ENCODE measurements around the gene FNTB. TPM values are rescaled to one million over a fixed set of nuclear protein-coding genes. Genes with fewer than 3 reads are reported as not detected.

The FNTB gene
- total and polyA plus RNA-seq, 2 of the 8 experiments (the other 6 are each of a cell fraction or from before 2014, with no cell fraction given): 16.0 to 20.7 TPM

- Histone ChIP-seq H4K91ac (replicated peaks; ENCODE audit: insufficient read length, low read length) (no peak overlapping the region), H3K4me3 (ENCODE audit: extremely low read depth in 1 of 4, insufficient read depth in 2 of 4, low read depth in 3 of 4, low read length in 4 of 4) (no peak overlapping the region), H3K14ac (ENCODE audit: insufficient read length) (no peak overlapping the region), H2BK120ac (replicated peaks; ENCODE audit: low read depth, low read length) (no peak overlapping the region), H4K5ac (ENCODE audit: insufficient read length, low read depth, low read length) (no peak overlapping the region), H3K23ac (ENCODE audit: insufficient read length) (no peak overlapping the region), H3K4me1 (replicated peaks in 1 of 4; ENCODE audit: control insufficient read depth in 3 of 4, insufficient read depth in 4 of 4, low read length in 3 of 4) (peaks cover 0 to 9% (median 2%) of the 10 kb centered on the region in 4 experiments; a peak in 3 of 7 replicates), H2BK5ac (ENCODE audit: low read depth, low read length) (no peak overlapping the region), H3K79me1 (ENCODE audit: low read depth, low read length) (peaks cover 2% of the 10 kb centered on the region; the same call in 1 of the 2 replicates), H3K18ac (ENCODE audit: extremely low read depth, low read length) (no peak overlapping the region), H3K4ac (replicated peaks; ENCODE audit: insufficient read length, low read depth, low read length) (no peak overlapping the region), H3K36me3 (ENCODE audit: control insufficient read depth in 2 of 4, insufficient read depth in 4 of 4, low read length in 3 of 4) (peaks cover 12 to 48% (median 29%) of the 10 kb centered on the region in 4 experiments), H4K8ac (ENCODE audit: extremely low read depth, insufficient read depth, low read length) (no peak overlapping the region), H2BK20ac (ENCODE audit: low read length) (no peak overlapping the region), H2AK5ac (ENCODE audit: low read depth, low read length) (no peak overlapping the region), H2BK12ac (ENCODE audit: low read depth, low read length) (no peak overlapping the region), H3K56ac (replicated peaks; ENCODE audit: insufficient read length, low read depth, low read length) (no peak overlapping the region), H3K9ac (replicated peaks in 1 of 4; ENCODE audit: extremely low read depth in 1 of 4, low read depth in 3 of 4, low read length in 3 of 4) (no peak overlapping the region), H3K9me3 (ENCODE audit: insufficient read depth in 2 of 2, low read depth in 1 of 2, low read length in 1 of 2) (no peaks in the 10 kb centered on the region), H3K79me2 (ENCODE audit: control insufficient read depth in 1 of 2, insufficient read depth in 2 of 2, low read length in 2 of 2) (peaks cover 0 to 67% of the 10 kb centered on the region in 2 experiments; a peak in 2 of 4 replicates), H3K27ac (ENCODE audit: low read depth, low read length) (no peak overlapping the region), H2BK15ac (ENCODE audit: low read length) (no peak overlapping the region), H3K23me2 (ENCODE audit: low read depth, low read length) (no peaks in the 10 kb centered on the region), H2AFZ (ENCODE audit: low read length) (no peak overlapping the region), H3K4me2 (ENCODE audit: insufficient read depth in 1 of 2, low read depth in 2 of 2, low read length in 2 of 2) (no peak overlapping the region), H4K20me1 (replicated peaks in 1 of 2; ENCODE audit: control insufficient read depth in 1 of 2, insufficient read depth in 2 of 2, low read length in 2 of 2) (peaks cover 8 to 11% of the 10 kb centered on the region in 2 experiments), H3K27me3 (replicated peaks in 1 of 4; ENCODE audit: control insufficient read depth in 3 of 4, extremely low read depth in 1 of 4, insufficient read depth in 3 of 4, low read length in 3 of 4) (no peaks in the 10 kb centered on the region)
- DNase-seq (ENCODE audit: low read depth in 1 of 2, low spot score in 2 of 2): no peak
- 83% methylated on average over 6 of the region's 6 CpGs; no CpG with 5 or more reads in 1 of the 2 experiments for WGBS, 2 experiments (ENCODE audit: extremely low coverage in 1 of 2, insufficient coverage in 1 of 2, insufficient read length in 1 of 2, insufficient replicate concordance in 2 of 2, low coverage in 1 of 2, low lambda C conversion rate in 2 of 2, missing lambda C conversion rate in 1 of 2)
- no peak for FAIRE-seq
- CTCF ChIA-PET (ENCODE audit: partially characterized antibody): no interaction called here
- POLR2A ChIA-PET (ENCODE audit: partially characterized antibody): interaction anchor here (0.6 to 2.3 kb wide), 2 partner anchors 13 to 18 kb away, joined by 4 to 5 read pairs; no protein-coding TSS in a partner anchor
- TF ChIP-seq TAF1 (IDR thresholded peaks at IDR 0.05; ENCODE audit: low read depth, low read length): no peak
- TF ChIP-seq NRF1 (IDR thresholded peaks at IDR 0.05; ENCODE audit: low read depth, low read length): no peak
- TF ChIP-seq GTF2F1 (IDR thresholded peaks at IDR 0.05; ENCODE audit: borderline replicate concordance, low read depth, low read length): no peak
- no peak for TF ChIP-seq YY1 (IDR thresholded peaks at IDR 0.05; ENCODE audit: low read depth, low read length)
- TF ChIP-seq SUZ12 (IDR thresholded peaks at IDR 0.05; ENCODE audit: low read length): no peak
- TF ChIP-seq TBP (IDR thresholded peaks at IDR 0.05; ENCODE audit: low read depth, low read length): no peak
- no peak for TF ChIP-seq CTBP2 (IDR thresholded peaks at IDR 0.05; ENCODE audit: borderline replicate concordance, insufficient read depth, insufficient read length, low read length)
- no peak for TF ChIP-seq CEBPB (IDR thresholded peaks at IDR 0.05; ENCODE audit: low read depth, low read length)
- TF ChIP-seq E2F6 (IDR thresholded peaks at IDR 0.05): no peak
These were observed 109.8 kb downstream of the FNTB start for GRCh38 chr14:65096323-65097089.
